ENCODE results near the gene FBLN2.

The FBLN2 gene

DNA sequence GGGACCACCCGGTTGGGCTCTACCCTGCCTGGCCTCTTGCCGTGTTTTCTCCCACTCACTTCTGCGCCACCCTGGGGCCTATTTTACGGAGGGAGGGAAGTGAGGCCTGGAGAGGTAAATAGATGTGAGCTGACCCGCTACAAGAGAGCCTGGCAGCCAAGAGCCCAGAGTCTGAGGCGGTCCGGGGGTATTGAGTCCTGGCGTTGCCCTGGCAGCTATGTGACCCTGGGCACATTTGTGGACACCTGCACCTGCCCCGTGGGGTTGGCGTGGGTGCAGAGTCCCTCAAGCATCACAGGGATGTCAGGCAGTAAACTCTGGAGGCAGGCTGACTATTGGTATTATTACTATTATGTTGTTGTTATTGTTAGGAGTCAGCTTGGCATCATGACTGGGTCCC, 85.7 kb downstream of the FBLN2 start:
- in situ Hi-C loops (cut with MboI; ENCODE audit: low sequenced_read_pairs), result no loop called here

DNA sequence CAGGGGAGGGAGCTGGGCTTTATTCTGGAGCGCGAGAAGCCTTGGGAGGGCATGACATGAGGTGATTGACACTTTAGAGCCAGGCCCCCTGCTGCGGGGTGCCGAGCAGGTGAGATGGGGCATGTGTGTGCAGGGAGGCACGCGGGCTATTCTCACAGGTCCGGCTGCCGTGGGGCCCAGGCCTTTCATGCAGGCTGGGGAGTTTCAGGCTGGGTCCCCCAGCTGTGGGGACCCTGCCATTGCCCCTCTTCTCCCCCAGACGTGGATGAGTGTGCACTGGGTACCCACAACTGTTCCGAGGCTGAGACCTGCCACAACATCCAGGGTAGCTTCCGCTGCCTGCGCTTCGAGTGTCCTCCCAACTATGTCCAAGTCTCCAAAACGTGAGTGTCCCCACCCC, 87.3 kb downstream of the FBLN2 start:
- in situ Hi-C loops (cut with MboI; ENCODE audit: low sequenced_read_pairs), result no loop called here

DNA sequence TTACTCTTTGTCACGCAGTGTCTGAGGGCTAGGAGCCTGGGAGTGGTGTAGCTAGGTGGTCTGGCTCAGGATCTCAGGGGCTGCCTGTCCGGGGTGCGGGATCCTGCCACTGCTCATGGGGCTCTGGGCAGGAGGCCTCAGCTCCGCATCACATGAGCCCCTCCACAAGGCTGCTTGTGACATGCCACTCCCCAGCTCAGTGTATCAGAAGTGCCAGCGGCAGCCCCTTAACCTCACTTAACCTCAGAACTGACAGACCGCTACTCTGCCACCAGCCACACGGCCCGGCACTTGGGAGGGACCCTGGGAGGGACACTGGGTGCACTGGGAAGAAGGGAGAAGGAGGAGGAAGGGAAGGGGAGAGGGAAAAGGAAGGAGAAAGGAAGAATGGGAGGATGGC, 87.9 kb downstream of the FBLN2 start:
- in situ Hi-C loops (cut with MboI; ENCODE audit: low sequenced_read_pairs), result no loop called here

DNA sequence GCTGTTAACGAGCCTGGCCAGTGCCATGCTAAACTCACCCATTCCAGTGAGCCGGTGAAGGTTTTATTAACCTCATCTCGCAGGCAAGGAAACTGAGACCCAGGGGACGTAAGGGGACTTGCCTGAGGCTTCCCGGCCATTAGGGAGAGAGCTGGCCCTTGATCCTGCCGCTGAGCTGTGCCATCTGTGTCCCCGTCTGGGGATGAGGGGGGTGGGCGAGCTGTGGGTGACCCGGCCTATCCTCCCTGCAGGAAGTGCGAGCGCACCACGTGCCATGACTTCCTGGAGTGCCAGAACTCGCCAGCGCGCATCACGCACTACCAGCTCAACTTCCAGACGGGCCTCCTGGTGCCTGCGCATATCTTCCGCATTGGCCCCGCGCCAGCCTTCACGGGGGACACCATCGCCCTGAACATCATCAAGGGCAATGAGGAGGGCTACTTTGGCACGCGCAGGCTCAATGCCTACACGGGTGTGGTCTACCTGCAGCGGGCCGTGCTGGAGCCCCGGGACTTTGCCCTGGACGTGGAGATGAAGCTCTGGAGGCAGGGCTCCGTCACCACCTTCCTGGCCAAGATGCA, 88.5 kb downstream of the FBLN2 start:
- in situ Hi-C loops (cut with MboI; ENCODE audit: low sequenced_read_pairs), result no loop called here

DNA sequence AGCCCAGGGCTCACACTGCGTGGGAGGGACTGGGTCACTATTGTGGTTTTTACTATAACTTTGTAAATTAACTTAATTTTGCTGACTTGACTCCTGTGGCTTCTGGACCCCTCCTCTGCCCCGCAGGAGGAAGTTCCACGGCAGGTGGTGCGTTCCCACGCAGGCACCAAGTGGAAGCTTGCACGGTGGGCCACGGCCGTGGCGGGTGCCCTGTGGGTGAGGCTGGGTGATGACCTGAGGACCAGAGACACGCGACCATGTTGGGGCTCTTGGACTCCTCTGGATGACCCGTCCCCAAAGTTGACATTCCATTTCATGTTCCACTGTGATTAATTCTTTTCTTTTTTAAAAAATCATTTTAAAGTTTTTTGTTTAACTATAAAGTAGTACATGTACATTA, 89.0 kb downstream of the FBLN2 start:
- in situ Hi-C loops (cut with MboI; ENCODE audit: low sequenced_read_pairs), result no loop called here

DNA sequence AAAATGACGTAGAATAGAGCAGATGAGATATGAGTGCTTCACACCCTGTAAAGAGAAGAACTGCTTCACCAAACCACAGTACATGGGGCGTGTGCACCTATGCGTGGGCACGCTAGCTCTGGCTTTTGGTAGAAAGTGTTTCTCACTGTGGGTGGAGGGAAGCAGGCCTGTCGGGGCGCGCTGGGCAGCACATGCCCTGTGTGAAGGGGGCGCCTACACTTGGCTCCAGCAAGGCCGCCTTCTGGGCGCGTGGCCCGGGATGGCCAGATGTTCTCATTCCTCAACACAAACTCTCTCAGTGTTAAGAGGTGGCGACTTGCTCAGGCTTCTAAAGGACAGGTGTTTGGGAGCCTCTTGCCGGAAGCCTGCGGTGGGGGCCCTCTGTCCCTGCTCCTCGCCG, 90.0 kb downstream of the FBLN2 start:
- in situ Hi-C loops (cut with MboI; ENCODE audit: low sequenced_read_pairs), result no loop called here

DNA sequence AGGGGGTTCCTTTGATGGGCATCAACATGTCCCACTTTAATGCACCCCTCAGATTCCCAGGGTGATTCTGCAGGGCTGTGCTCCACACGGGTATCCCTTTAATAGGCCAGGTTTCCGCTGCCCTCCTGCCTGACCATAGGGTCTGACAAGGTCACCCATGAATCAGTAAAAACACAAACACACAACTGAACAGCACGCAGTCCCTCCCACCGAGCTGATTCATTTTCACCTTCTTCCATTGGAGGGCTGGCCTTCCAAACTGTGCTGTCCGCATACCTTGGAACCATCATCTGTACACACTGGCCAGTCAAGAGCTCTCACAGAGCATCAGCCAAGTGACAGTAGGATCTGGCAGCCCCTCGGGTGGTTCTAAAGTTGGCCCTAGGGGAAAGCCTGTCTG, 93.7 kb downstream of the FBLN2 start:
- in situ Hi-C loops (cut with MboI; ENCODE audit: low sequenced_read_pairs), result no loop called here

DNA sequence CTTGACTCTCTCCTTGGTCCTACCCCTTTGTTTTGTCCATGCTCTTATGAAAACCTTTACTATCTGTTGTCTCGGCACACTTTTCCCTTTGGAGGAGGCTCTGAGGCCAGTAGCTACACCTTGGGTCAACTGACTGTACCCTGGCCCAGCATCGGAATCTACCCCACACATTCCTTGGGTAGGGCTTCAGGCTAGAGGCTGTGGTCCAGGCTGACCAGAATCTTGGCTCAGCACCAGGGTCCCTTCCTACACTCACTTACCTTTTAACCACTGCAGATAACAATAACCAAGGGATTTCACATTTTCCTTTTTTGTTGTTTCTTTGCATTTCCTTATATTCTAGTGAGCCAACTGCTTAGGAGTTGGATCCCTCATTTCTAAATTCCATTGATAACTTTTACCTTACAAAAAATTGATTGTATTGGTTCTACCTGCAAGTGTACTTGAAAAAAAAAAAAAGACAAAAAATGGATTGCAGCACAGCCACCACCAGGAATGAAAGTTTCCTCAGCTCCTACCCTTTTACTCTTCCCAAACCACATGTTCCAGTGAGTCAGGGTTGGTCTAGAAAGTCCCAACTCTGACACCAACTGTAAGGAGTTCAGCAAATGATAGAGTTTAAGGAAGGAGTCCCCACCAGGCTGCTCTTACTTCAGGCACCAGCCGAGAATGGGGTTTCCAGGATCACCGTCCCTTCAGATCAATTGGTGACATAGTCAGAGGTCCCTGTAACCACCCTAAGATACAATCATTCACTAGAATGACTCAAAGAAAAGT, 95.6 kb downstream of the FBLN2 start:
- in situ Hi-C loops (cut with MboI; ENCODE audit: low sequenced_read_pairs), result loop anchor here (5.0 kb wide), 1 partner anchor 147 kb away; no protein-coding TSS in a partner anchor

DNA sequence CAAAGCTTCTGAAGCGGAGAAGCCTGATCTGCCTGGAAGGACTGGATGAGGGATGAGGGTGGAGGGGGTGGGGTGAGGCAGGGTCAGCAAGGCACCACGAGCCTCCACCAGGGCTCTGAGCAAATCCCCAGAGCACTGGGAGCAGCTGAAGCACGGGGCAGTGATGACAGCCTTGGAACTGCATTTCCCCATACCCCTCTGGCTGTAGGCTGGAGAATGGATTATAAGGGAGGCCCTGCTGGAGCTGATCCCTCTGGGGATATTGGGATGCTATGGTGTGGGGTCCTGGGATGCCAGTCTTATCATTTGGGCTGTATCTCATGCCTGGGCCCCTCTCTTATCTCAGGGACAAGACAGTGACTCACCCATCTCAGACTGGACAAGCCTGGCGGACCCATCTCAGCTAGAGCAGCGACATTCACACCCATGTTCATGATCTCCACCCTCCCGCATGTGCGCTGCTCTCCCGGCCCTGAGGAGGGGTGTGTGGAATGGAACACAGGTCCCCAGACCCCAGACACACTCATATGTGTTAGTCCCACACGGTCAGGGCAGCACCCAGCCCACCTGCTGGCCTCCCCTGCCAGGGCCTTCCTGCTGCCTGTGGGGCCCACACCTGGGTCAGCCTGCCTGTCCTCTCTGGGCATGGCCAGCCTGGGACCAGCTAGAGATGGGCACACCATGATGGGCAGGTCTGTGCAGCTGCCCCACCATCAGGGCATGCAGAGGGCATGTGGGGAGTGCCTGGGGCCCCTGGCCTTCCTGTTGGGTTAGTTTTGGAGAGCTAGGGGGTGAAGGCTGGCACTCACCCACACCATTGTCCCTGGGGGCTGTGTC, 97.1 kb downstream of the FBLN2 start:
- in situ Hi-C loops (cut with MboI; ENCODE audit: low sequenced_read_pairs), result loop anchor here (5.0 kb wide), 1 partner anchor 149 kb away; no protein-coding TSS in a partner anchor

DNA sequence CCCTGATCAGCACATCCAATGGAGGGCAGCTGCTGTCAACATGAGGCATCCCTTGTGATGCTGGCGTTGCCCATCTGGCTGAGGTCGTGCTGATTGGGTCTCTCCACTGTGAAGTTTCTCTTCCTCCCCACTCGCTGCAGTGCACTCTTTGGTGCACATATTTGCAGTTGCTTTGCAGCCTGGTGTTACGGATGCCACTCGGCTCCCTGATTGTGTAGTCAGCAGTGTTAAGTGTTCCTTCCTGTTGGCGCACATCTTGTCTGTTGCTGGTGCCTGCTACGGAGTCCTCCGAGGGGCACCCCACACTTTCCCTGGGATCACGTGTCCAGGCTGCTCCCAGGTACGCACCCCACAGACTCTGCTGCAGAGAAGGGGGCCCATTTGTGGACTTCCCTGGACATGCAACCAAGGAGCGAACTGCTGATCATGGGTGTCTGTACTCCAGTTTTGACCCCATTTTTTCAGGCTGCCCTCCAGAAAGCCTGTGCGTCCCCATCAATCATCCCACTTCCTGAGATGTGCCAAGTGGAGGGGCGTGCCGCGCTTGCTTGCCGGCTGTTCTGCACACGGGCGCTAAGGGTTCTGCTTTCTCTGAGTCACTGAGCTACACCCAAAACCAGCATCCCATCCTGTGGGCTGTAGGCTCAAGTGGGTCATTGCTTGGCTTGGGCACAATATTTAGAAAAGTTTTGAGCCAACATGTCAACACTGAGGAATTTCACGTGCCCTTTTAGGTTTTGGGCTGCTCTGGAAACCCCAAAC, 98.6 kb downstream of the FBLN2 start:
- in situ Hi-C loops (cut with MboI; ENCODE audit: low sequenced_read_pairs), result loop anchor here (5.0 kb wide), 1 partner anchor 150 kb away; no protein-coding TSS in a partner anchor

DNA sequence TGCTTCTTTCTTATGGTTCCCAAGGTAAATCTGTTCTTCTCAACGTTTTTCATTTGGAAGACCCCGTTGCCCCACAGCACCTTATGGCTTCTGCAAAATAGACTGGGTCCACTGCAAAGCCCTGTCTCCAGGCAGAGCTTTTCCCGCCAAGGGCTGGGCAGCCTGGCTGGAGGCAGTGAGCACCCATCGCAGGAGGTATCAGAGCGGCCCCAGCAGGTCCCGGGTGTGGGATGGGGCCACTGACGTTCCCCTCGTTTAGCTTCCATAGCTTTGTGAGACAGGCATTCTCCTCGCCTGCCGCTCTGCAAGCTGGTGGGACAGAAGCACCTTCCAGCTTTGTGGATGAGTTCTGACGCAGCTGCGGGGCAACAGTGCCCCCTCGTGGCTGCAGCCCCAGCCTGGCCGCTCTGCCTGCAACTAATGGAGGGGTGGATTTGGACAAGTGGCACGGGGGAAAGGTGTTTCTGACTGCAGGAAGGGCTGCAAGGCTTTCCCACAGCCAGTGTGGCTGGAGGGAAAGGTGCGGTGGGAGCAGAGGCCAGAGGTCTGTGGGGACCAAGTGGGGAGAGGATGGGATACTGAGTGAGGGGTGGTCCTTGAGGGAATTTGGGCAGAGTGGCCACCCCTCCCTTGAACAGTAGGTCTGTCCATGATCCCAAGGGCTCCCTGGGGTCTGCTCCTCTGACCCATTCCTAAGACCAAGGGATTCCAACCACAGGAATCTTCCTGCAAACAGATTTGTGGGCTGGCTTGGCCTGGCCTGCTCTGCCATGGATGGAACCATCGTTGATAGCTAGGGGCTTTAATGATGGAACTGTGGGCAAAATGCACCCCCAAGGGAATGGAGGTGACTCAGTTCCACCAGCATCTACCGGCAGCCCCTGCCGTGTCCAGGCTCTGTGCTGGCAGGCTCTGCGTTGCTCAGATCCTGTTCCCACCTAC, 99.4 kb downstream of the FBLN2 start:
- in situ Hi-C loops (cut with MboI; ENCODE audit: low sequenced_read_pairs), result loop anchor here (5.0 kb wide), 1 partner anchor 151 kb away; no protein-coding TSS in a partner anchor

DNA sequence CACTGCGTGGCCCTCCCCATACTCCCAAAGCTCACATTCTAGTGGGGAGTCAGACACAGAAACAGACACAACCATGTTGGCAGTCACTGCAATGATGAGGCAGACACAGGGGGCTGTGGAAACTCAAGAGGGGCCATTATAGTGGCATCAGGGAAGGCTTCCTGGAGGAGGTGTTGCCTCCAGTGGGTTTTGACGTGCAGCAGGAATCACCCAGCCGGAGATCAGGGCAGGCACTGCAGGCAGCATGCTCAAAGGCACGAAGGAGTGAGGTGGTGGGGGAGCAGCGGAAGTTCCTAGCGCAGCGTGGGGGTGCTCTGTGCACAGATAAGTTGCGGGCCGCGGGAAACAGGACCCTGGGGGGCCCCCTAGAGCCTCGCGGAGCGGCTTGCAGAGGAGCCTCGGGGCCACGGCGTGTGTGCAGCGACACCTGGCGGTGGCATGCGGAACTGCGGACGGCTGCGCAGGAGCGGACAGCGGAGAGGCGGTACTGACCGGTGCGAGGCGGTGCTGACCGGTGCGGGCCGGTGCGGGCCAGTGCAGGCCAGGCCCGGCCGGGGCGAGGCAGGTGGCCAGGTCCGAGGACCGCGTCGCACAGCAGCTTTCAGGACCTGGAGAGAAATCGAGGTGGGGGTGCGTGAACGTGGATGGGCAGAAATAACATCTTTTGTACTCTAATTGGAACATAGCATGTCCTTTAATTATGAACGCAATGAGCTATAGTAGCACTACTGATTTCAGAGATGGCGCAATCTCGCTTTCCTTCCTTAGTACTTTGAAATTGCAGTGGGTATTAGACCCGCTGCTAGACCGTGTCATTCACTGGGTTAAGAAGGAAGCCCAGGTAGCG, 101.5 kb downstream of the FBLN2 start:
- in situ Hi-C loops (cut with MboI; ENCODE audit: low sequenced_read_pairs), result no loop called here

DNA sequence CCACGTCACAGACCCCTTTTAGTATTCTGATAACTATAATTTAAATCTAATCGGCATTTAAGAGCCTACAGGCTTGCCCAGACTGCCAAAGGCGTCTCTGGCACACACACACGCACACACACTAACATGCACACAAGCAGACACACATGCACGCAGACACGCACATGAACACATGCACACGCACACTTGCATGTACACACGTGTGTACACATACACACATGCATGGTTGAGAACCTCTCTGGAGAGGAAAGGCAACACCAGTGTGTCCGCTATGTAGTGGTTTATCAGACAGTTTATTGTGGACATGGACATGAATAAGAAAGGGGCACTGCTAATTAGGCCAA, 102.1 kb downstream of the FBLN2 start:
- in situ Hi-C loops (cut with MboI; ENCODE audit: low sequenced_read_pairs), result no loop called here

DNA sequence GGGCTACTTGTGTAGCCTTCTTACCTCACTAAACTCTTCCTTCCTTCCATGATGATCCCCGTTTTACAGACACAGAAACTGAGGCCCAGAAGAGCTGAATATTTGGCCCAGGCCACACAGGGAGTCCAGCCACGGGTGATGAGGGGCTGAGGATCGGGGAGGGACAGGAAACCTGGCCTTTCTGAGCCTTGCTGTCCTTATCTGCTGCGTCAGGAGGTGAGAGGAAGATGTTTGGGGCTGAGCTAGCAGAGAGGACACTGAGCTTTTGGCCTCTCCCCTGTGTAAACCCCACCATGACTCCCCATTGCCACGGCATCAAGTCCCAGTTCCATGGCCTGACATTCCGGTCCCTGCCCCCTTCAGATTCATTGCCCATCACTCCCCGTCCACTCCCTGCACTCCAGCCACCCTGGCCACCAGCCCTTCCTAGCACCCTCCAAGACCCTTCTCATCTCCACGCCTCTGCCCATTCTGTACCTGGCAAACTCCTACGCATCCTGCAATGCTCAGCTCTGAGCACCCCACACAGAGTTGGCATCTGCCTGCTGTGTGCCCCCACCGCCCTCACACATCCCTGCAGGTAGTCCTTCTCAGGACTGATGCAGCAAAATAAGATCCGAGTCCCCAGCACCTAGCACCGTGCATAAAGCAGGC, 103.0 kb downstream of the FBLN2 start:
- in situ Hi-C loops (cut with MboI; ENCODE audit: low sequenced_read_pairs), result no loop called here

DNA sequence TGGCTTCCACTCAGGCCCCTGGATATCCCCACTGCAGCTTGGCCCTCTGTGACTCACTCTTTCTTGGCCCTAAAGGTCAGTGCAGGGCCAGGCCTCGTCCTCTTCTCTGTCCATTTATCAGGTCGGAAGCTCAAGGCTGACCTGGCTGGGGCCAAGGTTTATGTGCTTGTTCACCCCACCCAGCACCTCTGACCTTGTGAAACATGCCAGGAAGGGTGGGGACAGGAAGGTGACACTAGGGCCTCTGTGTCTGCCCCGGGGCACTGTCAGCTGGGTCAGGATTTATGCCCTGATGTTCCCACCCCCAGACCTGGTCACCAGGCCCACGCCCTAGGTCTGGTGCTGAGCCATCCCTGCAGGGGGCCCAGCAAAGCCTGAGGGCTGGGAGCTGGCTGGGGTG, 103.8 kb downstream of the FBLN2 start:
- in situ Hi-C loops (cut with MboI; ENCODE audit: low sequenced_read_pairs), result no loop called here

DNA sequence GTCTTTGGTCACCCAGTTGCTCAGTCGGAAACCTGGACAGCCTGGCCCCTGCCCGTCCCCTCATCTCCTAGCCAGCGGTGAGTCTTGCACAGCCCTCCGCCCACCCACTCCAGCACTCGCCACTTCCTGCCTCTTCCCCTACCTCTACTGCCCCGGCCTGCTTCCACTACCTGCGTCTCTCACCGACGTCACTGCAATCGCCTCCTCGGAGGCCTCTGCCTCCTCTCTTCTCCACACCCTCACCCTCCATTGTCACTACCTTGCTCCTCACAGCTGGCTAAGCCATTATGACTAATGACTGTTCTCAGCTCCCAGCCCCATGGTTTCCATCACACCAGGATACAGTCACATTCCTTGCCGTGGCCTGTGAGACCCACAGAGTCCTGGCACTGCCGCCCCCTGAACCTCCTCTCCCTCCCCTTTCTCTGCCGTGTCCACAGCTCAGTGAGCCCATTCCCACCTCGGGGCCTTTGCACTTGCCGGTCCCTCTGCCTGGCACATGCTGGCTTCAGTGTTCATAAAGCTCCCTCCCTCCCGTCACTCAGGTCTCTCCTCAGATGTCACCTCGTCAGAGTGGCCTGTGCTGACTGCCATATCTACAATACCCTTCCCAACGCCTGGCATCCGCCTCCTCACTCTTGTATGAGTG, 104.8 kb downstream of the FBLN2 start:
- in situ Hi-C loops (cut with MboI; ENCODE audit: low sequenced_read_pairs), result no loop called here

DNA sequence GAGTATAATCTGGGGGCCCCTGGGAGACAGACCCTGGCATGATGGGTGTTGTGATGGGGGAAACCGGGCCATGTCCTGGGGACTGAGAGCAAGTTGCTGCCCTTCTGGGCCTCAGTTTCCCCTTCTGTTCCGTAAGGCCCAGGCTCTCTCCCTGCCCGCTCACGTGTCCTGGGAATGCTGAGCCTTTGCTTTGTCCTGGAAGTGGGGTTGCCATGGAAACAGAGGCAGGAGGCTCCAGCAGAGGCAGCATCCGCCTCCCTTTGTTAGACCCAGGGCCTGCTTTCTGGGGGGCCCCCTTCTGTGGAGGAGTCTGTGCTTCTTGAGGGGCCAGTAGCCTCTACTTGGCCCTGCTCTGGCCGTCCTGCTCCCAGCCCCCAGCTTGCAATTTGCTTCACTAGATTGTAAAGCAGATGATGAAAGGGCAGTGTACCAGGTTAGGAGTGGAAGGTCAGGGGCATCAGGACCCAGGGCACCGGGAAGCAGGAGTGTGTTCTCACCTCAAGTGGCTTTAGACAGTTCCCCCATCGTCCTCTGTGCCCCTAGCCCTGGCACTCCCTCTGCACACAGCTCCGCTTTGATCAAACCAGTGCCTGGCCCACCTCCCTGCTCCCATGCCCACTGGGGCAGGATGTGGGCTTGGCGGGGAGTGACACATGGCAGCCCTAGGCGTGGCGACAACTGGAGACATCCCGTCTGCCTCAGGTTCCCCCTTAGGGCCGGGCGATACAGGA, 105.6 kb downstream of the FBLN2 start:
- in situ Hi-C loops (cut with MboI; ENCODE audit: low sequenced_read_pairs), result no loop called here
